C4-2B (cell line): ENCODE results near the gene TNNT2.

Source experiments
- ZFX ChIP-seq: fragments of 450-650 bp; IDR thresholded peaks from 2 replicates; pipeline ENCODE4 v1.6.1; 2017
- TF ChIP-seq, protein P1 (sequence below): fragments of 450-650 bp; conservative IDR thresholded peaks from 2 replicates; pipeline ENCODE4 v1.5.1; 2017; ENCODE audit warnings: mild to moderate bottlenecking

DNA sequence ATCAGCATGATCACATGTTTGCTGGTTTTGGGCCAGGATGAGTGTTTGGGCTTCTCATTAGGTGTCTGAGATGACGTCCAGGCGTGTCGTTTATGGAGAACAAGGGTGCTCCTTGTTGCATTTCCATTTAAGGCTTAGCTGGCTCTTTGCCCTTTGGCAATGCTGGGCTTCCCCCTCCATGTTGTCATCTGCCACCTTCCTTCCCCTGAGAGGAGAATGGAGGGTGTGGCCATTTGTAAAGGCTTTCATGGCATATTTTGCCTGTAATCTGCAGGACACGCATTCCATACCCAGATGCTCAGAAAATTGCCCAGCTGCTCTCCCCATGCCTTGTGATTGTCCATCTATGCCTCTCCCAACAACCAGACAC, 66.5 kb downstream of the TNNT2 start:
- TF ChIP-seq, protein P1, sequence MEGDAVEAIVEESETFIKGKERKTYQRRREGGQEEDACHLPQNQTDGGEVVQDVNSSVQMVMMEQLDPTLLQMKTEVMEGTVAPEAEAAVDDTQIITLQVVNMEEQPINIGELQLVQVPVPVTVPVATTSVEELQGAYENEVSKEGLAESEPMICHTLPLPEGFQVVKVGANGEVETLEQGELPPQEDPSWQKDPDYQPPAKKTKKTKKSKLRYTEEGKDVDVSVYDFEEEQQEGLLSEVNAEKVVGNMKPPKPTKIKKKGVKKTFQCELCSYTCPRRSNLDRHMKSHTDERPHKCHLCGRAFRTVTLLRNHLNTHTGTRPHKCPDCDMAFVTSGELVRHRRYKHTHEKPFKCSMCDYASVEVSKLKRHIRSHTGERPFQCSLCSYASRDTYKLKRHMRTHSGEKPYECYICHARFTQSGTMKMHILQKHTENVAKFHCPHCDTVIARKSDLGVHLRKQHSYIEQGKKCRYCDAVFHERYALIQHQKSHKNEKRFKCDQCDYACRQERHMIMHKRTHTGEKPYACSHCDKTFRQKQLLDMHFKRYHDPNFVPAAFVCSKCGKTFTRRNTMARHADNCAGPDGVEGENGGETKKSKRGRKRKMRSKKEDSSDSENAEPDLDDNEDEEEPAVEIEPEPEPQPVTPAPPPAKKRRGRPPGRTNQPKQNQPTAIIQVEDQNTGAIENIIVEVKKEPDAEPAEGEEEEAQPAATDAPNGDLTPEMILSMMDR: no peak
- no peak for TF ChIP-seq ZFX
